ENCODE measurements around the gene GJA3.

GRCh38 chr13:20099319-20099718 is 61.5 kb downstream of the GJA3 start:
- no peak for TF ChIP-seq CTCF (IDR thresholded peaks at IDR 0.05; ENCODE audit: low read depth, low read length)
- TF ChIP-seq EZH2phosphoT487 (IDR thresholded peaks at IDR 0.05; ENCODE audit: low read depth), result no peak

All from OCI-LY3 (cell line).